ENCODE results near the gene STK38. TPM values are rescaled to one million over a fixed set of nuclear protein-coding genes. Genes with fewer than 3 reads are reported as not detected.
"Not testable (repeated sequence)": the region's sequence is repeated elsewhere in the genome, so short reads cannot be mapped to it uniquely, and the experiment has no call there.

Gene STK38
- total and polyA plus RNA-seq, 9 of the 15 experiments (the other 6 are each of a cell fraction or from before 2014, with no cell fraction given) = 5.7 to 28.7 (median 19.5) TPM

DNA sequence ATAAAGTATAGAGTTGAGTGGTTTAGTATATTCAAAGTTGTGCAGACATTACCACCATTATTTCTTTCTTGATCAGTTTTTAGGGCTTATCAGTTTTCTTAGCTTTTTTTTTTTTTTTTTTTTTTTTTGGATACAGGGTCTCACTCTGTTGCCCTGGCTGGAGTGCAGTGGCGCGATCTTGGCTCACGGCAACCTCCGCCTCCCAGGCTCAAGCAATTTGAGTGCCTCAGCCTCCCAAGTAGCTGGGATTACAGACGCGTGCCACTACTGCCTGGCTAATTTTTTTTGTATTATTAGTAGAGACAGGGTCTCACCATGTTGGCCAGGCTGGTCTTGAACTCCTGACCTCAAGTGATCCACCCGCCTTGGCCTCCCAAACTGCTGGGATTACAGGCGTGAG is 94.4 kb downstream of the STK38 start:
- DNase-seq (ENCODE audit: extremely low read depth in 1 of 4, low spot score in 3 of 4); H3K9ac ChIP-seq (ENCODE audit: insufficient read depth in 1 of 2, low read depth in 2 of 2, low read length in 2 of 2); BruUV-seq (replicated peaks); ATAC-seq; intact Hi-C loops (cut with micrococcal nuclease); H2AFZ ChIP-seq (ENCODE audit: low read depth, low read length); H3K9me1 ChIP-seq (ENCODE audit: control insufficient read depth, insufficient read depth, low read length); H3K27ac ChIP-seq (ENCODE audit: extremely low read depth, low read depth, low read length); CTCF ChIA-PET (ENCODE audit: low intra/inter-chr PET ratio); in situ Hi-C loops (cut with MboI); FAIRE-seq; H3K4me1 ChIP-seq (replicated peaks in 1 of 2; ENCODE audit: control insufficient read depth in 2 of 2, insufficient read depth in 2 of 2, low read length in 2 of 2); H3K27me3 ChIP-seq (ENCODE audit: control insufficient read depth in 2 of 2, insufficient read depth in 2 of 2, low read length in 2 of 2); H4K20me1 ChIP-seq (replicated peaks; ENCODE audit: control insufficient read depth, insufficient read depth, low read length); H3K4me3 ChIP-seq; H3K4me2 ChIP-seq (ENCODE audit: insufficient read depth, low read length); H3K9me3 ChIP-seq (replicated peaks; ENCODE audit: control insufficient read depth, insufficient read depth, low read depth, low read length): not testable (repeated sequence)
- WGBS (ENCODE audit: insufficient coverage, low coverage, missing lambda C conversion rate) = 97% methylated on average over 7 of the region's 8 CpGs
- TF ChIP-seq ZNF121 (CRISPR knock-in tag; conservative IDR thresholded peaks at IDR 0.05) = peak; percentile 90
- H3K36me3 ChIP-seq (ENCODE audit: control insufficient read depth, insufficient read depth, low read length) = peaks cover 61% of the 10 kb centered on the region
- POLR2A ChIA-PET = interaction anchor here (1.0 to 2.0 kb wide), 2 partner anchors 9 to 10 kb away, joined by 3 to 10 read pairs; no protein-coding TSS in a partner anchor
- H3K79me2 ChIP-seq (ENCODE audit: control insufficient read depth, insufficient read depth, low read length) = peaks cover 91% of the 10 kb centered on the region

DNA sequence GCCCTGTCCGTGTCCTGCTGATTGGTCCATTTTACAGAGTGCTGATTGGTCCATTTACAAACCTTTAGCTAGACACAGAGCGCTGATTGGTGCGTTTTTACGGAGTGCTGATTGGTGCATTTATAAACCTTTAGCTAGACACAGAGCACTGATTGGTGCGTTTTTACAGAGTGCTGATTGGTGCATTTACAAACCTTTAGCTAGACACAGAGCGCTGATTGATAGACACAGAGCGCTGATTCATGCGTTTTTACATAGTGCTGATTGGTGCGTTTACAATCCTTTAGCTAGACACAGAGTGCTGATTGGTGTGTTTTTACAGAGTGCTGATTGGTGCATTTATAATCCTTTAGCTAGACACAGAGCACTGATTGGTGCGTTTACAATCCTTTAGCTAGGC is 98.1 kb downstream of the STK38 start:
- FAIRE-seq; DNase-seq (ENCODE audit: extremely low read depth in 1 of 4, low spot score in 3 of 4); H3K27ac ChIP-seq (ENCODE audit: extremely low read depth, low read depth, low read length); H3K9me3 ChIP-seq (replicated peaks; ENCODE audit: control insufficient read depth, insufficient read depth, low read depth, low read length); H3K4me3 ChIP-seq; H3K27me3 ChIP-seq (ENCODE audit: control insufficient read depth in 2 of 2, insufficient read depth in 2 of 2, low read length in 2 of 2); in situ Hi-C loops (cut with MboI); CTCF ChIA-PET (ENCODE audit: low intra/inter-chr PET ratio); intact Hi-C loops (cut with micrococcal nuclease); H4K20me1 ChIP-seq (replicated peaks; ENCODE audit: control insufficient read depth, insufficient read depth, low read length); H3K9ac ChIP-seq (ENCODE audit: insufficient read depth in 1 of 2, low read depth in 2 of 2, low read length in 2 of 2); H3K4me2 ChIP-seq (ENCODE audit: insufficient read depth, low read length); H2AFZ ChIP-seq (ENCODE audit: low read depth, low read length); H3K4me1 ChIP-seq (replicated peaks in 1 of 2; ENCODE audit: control insufficient read depth in 2 of 2, insufficient read depth in 2 of 2, low read length in 2 of 2); BruUV-seq (replicated peaks); H3K9me1 ChIP-seq (ENCODE audit: control insufficient read depth, insufficient read depth, low read length): not testable (repeated sequence)
- POLR2A ChIA-PET = interaction anchor here (2.9 to 3.1 kb wide), 2 partner anchors 10 to 13 kb away, joined by 12 to 13 read pairs; no protein-coding TSS in a partner anchor
- 93% methylated on average over 10 of the region's 10 CpGs for WGBS (ENCODE audit: insufficient coverage, low coverage, missing lambda C conversion rate)
- Histone ChIP-seq H3K36me3 (ENCODE audit: control insufficient read depth, insufficient read depth, low read length) (peaks cover 65% of the 10 kb centered on the region), H3K79me2 (ENCODE audit: control insufficient read depth, insufficient read depth, low read length) (peaks cover 95% of the 10 kb centered on the region)
- ATAC-seq = peak; percentile 30; the same call in 1 of the 3 replicates
- TF ChIP-seq NFYB (IDR thresholded peaks at IDR 0.05; ENCODE audit: extremely low read depth, insufficient read length) = peak; percentile 87
- TF ChIP-seq C11orf30 (IDR thresholded peaks at IDR 0.05; ENCODE audit: low read depth) = peak; percentile 82
- TF ChIP-seq HDAC2 (IDR thresholded peaks at IDR 0.05) = peak; percentile 42; the same call in 1 of the 2 replicates
- peak; percentile 95 for TF ChIP-seq CC2D1A (IDR thresholded peaks at IDR 0.05)
- TF ChIP-seq, protein P1, sequence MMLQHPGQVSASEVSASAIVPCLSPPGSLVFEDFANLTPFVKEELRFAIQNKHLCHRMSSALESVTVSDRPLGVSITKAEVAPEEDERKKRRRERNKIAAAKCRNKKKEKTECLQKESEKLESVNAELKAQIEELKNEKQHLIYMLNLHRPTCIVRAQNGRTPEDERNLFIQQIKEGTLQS (IDR thresholded peaks at IDR 0.05) = peak; percentile 31; the same call in 1 of the 2 replicates
- TF ChIP-seq, protein P1 (CRISPR knock-in tag; conservative IDR thresholded peaks at IDR 0.05) = not testable (repeated sequence)
- TF ChIP-seq KDM1A (IDR thresholded peaks at IDR 0.05) = peak in 1 of 2 experiments; percentile 53; a peak in 1 of 4 replicates
- TF ChIP-seq CBX1 (IDR thresholded peaks at IDR 0.05; ENCODE audit: low read depth) = 0 out of 2 replicates have a peak, but pooled peaks have one; percentile 18
- peak; percentile 84 for TF ChIP-seq ASH1L (IDR thresholded peaks at IDR 0.05; ENCODE audit: borderline replicate concordance, low read depth, partially characterized antibody)
- 0 out of 4 replicates have a peak, but pooled peaks of 1 of the 2 experiments have one; percentile 29 for TF ChIP-seq ARNT (IDR thresholded peaks at IDR 0.05)
- TF ChIP-seq, protein P2, sequence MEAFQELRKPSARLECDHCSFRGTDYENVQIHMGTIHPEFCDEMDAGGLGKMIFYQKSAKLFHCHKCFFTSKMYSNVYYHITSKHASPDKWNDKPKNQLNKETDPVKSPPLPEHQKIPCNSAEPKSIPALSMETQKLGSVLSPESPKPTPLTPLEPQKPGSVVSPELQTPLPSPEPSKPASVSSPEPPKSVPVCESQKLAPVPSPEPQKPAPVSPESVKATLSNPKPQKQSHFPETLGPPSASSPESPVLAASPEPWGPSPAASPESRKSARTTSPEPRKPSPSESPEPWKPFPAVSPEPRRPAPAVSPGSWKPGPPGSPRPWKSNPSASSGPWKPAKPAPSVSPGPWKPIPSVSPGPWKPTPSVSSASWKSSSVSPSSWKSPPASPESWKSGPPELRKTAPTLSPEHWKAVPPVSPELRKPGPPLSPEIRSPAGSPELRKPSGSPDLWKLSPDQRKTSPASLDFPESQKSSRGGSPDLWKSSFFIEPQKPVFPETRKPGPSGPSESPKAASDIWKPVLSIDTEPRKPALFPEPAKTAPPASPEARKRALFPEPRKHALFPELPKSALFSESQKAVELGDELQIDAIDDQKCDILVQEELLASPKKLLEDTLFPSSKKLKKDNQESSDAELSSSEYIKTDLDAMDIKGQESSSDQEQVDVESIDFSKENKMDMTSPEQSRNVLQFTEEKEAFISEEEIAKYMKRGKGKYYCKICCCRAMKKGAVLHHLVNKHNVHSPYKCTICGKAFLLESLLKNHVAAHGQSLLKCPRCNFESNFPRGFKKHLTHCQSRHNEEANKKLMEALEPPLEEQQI (IDR thresholded peaks at IDR 0.05) = peak; percentile 94
- peak; percentile 82 for TF ChIP-seq MAFG (tag; conservative IDR thresholded peaks at IDR 0.05)
- TF ChIP-seq MBD2 (IDR thresholded peaks at IDR 0.05; ENCODE audit: borderline replicate concordance, low read depth) = peak; percentile 45

Measured in K562 (cell line).